ENCODE results near the gene SYAP1.
"Not testable (repeated sequence)": the region's sequence is repeated elsewhere in the genome, so short reads cannot be mapped to it uniquely, and the experiment has no call there.

SYAP1 gene

DNA sequence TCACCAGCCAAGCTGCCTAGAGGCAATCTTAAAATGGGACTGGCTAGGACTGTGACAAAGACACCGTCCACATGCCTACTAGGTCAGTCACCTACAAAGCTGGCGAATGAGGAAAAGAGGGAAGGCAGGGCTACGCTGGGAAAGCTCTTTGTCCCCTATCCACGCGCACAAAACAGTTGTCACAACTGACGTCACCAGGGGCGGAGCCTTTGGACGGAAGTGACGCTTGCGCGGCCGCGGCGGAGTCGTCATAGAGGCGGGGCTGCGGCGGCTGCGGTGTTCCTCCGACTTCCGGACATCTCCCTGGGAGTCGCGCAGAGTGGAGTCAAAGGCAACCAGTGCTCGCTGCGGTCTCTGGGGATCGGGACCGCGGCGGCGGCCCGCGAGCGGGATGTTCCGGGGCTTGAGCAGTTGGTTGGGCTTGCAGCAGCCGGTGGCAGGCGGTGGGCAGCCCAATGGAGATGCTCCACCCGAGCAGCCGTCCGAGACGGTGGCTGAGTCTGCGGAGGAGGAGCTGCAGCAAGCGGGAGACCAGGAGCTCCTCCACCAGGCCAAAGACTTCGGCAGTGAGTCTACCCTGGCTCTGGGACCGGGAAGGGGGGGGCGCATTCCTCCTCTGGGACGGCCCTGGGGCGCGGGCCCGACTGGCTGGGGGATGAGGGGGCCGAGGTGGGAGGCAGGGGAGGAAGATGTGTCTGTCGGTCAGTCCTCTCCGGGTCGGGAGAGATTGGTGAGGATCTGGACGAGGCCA, at the start of gene SYAP1:
Gene SYAP1, plus strand, starts transcription at position 279 of the 751 bp plus-strand sequence. Its CDS starts 113 bp downstream, at position 392.
- DNase-seq (ENCODE audit: low spot score) = peak; percentile 95

DNA sequence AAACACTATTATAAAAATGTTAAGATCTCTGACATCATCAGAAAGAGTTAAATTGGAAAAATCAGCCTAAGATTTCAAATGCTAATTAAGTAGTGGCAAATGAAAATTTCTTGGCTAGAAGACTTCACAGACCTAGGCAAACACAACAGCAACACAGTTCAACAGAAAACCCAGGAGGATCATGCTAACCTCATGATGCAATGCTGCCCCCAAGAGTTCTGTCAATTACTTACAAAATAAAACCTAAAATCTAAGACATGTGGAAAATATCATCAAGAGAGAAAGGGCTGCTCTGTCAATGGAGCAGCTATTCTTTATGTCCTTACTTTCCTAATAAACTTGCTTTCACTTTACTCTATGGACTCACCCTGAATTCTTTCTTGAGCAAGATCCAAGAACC, 48.4 kb upstream of the SYAP1 start:
- peak; percentile 75 for DNase-seq (ENCODE audit: low spot score)

DNA sequence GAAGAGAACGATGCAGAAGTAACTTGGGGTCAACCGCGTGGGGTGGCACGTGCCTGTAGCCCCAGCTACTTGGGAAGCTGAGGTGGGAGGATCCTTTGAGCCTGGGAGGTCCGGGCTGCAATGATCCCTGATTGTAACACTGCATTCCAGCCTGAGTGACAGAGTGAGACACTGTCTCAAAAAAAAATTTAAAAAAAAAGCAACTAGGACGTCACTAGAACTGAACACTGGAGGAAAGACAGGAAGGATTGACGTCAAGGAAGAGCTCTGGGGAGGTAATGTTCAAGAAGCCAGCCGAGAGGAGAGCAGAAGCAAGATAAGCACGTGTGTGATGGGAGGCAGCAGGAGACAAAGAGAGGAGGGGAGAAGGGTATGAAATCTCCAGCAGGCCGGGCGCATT, 40.7 kb upstream of the SYAP1 start:
- no peak for DNase-seq (ENCODE audit: low spot score)

GRCh38 chrX:16683007-16683664, 36.3 kb upstream of the SYAP1 start:
- DNase-seq (ENCODE audit: low spot score) = no peak

DNA sequence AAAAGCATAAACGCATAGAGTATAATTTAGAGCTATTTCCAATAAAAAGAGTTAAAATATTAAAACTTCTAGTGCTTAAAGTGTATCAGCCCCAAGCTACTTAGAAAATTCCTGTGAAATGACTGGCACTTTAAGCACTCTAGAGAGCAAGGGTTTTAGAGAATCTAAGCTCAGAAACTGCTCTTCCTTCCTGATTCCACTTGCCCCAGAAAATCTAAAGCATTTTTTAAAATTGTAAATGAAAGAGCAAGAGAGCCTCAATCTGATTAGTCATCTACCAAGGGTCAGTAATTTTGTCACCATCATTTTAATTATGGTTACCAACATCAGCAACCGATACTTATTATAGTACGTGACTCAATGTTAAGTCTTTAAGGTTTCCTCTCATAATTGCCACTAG, 31.9 kb upstream of the SYAP1 start:
- no peak for DNase-seq (ENCODE audit: low spot score)

DNA sequence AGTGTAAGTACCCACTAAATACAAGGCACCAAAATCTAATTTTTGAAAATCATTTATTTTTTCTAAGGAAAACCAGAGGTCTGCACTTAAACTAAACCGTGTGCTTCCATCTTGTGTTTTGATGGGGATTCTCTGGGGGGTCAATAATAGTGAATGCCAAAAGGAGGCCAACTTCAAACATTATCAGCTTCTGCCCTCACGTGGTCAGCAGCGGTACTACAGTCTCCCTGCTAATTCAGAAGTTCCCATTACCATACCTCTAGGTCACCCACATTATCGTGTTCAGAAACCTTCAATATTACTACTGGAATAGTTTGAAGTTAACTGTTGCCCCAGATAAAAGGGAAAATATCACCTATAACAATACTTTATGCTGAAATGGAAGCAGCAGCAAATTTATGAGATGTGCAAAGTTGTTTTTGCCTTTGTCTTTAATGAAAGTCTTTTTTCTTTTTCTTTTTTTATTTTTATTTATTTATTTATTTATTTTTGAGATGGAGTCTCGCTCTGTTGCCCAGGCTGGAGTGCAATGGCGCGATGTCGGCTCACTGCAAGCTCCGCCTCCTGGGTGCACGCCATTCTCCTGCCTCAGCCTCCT, 24.2 kb upstream of the SYAP1 start:
- peak; percentile 48 for DNase-seq (ENCODE audit: low spot score)

DNA sequence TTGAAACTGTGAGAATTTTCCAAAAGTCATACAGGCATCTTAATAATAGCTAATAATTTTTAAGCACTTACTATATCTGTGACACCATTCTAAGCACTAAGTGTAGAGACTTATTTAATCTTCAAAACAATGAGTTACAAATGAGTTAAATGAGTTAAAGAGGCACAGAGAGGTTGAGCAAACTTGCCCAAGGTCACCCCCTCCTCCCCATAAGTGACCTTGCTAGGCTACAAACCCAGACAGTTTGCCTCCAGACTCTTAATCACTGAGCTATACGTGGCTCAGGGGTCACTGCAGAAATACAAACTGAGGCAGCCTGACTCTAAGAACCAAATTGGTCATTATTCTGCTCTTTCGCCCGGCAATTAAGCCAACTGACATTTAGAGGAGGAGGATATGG, 22.5 kb upstream of the SYAP1 start:
- no peak for DNase-seq (ENCODE audit: low spot score)

DNA sequence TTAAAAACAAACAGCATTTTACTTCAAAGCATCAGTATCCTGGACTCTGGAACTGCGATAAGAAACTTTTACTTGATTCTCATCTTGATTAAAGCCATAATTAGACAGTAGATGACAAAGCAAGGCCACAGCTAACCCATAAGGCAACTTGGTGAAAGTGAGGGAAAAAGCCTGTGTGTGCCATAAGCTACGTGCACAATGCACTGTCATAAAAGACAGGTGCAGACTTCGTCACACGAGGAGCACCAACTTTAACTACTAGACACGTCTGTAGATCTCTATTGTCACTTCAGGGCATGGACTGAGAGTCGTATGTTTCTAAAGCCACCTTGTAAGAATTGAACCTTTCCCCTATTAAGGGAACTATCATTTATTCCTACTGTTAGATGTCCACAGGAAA, 20.0 kb upstream of the SYAP1 start:
- DNase-seq (ENCODE audit: low spot score) = no peak

GRCh38 chrX:16700734-16701133, 18.7 kb upstream of the SYAP1 start:
- no peak for DNase-seq (ENCODE audit: low spot score)

DNA sequence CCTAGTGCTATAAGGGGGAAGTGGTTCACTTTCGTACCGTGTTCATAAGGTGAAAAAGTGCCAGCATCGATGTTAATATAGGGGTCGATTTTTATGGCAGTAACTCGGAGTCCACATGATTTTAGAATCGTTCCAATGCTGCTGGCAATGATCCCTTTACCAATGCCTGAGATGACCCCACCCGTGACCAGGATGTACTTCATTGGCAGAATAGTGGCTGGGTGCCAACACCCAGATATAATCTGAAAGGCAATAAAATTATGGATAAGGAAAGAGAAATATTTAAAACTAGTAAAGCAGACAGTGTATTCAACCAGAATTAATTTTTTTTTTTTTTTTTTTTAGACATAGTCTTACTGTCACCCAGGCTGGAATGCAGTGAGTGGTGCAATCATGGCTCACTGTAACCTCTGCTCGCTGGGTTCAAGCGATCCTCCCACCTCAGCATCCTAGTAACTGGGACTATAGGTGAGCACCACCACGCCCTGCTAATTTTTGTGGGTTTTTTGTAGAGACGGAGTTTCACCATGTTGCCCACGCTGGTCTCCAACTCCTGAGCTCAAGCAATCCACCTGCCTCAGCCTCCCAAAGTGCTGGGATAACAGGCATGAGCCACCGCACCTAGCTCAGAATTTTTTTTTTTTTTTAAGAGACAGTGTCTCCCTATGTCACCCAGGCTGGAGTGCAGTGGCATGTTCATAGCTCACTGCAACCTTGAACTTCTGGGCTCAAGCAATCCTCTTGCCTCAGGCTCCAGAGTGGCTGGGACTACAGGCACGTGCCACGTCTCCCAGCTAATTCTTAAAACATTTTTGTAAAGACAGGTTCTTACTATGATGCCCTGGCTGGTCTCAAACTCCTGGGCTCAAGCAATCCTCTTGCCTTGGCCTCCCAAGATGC, 16.5 kb upstream of the SYAP1 start:
- DNase-seq (ENCODE audit: low spot score) = no peak

GRCh38 chrX:16705370-16705769, 14.0 kb upstream of the SYAP1 start:
- no peak for DNase-seq (ENCODE audit: low spot score)

DNA sequence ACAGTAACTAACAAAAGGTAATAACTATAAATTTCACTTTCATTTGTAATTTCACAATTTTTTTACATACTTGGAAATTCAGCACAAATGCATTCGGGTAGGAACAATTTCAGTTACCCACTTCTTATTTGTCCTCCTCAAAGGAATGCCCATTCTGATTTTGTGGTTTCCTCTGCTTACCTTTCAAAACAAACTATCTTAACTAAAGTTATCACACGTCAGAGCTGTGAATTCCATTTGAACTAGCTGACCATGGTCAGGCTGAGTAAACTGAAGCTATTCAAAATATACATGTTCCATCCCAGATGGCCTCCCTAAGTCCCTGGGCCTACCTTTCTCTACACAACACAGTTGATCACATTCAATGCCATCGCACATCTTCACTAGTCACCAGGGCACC, 11.4 kb upstream of the SYAP1 start:
- no peak for DNase-seq (ENCODE audit: low spot score)

GRCh38 chrX:16711219-16711811, 8.1 kb upstream of the SYAP1 start:
- no peak for DNase-seq (ENCODE audit: low spot score)

DNA sequence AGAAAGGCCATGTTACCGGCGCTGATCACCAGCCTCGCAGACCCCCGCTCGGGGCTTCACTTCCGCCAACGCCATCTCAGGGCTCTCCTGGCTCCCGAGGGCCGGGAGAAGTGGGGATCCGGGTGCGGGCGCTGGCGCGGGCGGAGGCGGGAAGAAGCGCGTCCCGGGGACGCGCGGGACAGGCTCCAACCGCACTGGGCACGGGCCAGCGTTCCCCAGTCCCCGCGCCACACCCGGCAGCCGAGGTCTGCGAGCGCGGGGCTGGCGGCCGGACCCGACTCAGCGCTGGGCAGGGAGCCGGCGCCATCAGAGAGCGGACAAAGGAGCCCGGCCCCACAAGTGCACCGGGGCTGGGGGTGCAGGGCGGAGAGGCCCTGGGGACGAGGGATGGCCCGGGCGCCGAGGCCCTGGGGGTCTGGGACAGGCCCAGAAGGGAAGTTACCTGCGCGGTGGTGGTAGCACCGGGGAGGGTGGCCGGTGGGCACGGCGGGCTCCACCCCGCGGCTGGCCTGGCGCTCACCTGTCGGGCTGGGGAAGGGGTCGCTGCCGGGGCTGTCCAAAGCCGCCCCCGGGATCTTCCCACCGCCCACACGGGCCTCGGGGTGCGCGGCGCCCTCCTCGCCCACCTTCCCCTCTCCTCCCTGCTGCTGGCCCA, 7.4 kb upstream of the SYAP1 start:
- no peak for DNase-seq (ENCODE audit: low spot score)

DNA sequence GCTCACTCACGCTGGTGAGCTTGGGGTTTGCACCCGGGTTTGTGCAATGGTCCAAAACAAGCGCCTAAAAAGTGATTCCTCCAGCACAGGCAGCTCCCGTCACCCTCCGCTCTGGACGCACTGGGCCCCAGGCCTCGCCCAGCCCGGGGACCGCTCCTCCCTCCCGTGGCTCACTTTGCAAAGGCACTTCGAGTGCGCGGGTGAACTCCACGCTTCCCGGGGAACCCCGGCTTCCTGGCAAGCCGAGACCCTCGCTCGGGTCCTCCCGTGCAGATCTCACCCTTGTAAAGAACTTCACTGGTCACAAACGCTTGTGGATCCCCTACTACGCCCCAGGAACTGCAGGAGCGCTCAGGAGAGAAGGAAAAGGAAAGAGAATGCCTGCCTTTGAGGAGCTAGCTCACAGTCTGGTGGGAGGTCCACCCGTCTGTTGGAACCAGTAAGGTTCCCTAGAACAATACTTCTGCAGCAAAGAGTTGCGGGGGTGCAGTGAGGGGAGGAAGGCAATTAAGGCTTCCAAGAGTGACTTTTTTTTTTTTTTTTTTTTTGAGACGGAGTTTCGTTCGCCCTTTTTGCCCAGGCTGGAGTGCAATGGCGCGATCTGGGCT, 6.8 kb upstream of the SYAP1 start, which contains the start of gene CTPS2:
Gene CTPS2, minus strand, starts transcription at position 122 of the 608 bp plus-strand sequence. CDS start 9,767 bp downstream, outside the sequence.
- DNase-seq (ENCODE audit: low spot score) = peak; percentile 42

DNA sequence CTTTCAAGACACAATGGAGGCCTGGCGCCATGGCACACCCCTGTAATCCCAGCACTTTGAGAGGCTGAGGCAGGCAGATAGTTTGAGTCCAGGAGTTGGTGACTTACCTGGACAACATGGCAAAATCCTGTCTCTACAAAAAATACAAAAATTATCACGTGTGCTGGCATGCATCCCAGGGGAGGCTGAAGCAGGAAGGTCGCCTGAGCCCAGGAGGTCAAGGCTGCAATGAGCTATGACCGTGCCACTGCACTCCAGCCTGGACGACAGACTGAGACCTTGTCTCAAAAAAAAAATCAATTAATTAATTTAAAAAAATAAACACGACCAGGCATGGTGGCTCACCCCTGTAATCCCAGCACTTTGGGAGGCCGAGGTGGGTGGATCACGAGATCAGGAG, 4.9 kb upstream of the SYAP1 start:
- no peak for DNase-seq (ENCODE audit: low spot score)

GRCh38 chrX:16715638-16716037, 3.8 kb upstream of the SYAP1 start:
- DNase-seq (ENCODE audit: low spot score) = not testable (repeated sequence)

- not testable (repeated sequence) for DNase-seq (ENCODE audit: low spot score)
These were observed 3.0 kb upstream of the SYAP1 start for GRCh38 chrX:16716451-16716850.

GRCh38 chrX:16718824-16719333, 533 bp upstream of the SYAP1 start:
- no peak for DNase-seq (ENCODE audit: low spot score)

- no peak for DNase-seq (ENCODE audit: low spot score)
These were observed 3.1 kb downstream of the SYAP1 start for GRCh38 chrX:16722481-16722880.

All from Ammon's horn (tissue), 1 donor.